ENCODE results near the gene HTT.

- TF ChIP-seq EZH2 (optimal IDR thresholded peaks at IDR 0.05; ENCODE audit: low read depth, low read length) (no peak), CTCF (IDR thresholded peaks at IDR 0.05; ENCODE audit: low read length) (no peak), EZH2phosphoT487 (IDR thresholded peaks at IDR 0.05; ENCODE audit: low read length) (no peak)
Observed at GRCh38 chr4:3025881-3026280, 48.6 kb upstream of the HTT start.
